Astrocyte of the spinal cord (primary cell): ENCODE results near the gene BCL3.
A peak's percentile ranks its signal among the peaks of the same experiment; 100 is the strongest.

Experiments used
- DNase-seq: peaks from one replicate; pipeline ENCODE4 v3.0.0; 2011; ENCODE audit warnings: low read depth, low spot score
- H3K4me3 ChIP-seq: 2 replicates; pipeline ENCODE4 v1.5.1; 2011; ENCODE audit warnings: low read depth, mild to moderate bottlenecking, low read length, moderate library complexity
- CTCF ChIP-seq: IDR thresholded peaks from 2 replicates; pipeline ENCODE4 v1.5.1; 2012; ENCODE audit warnings: low read depth, mild to moderate bottlenecking, low read length, inconsistent platforms
- in situ Hi-C: cut with HindIII; loops from 2 replicates; pipeline ENCODE4 v1.10.0; 2017; ENCODE audit warnings: low sequenced_read_pairs

The BCL3 gene

DNA sequence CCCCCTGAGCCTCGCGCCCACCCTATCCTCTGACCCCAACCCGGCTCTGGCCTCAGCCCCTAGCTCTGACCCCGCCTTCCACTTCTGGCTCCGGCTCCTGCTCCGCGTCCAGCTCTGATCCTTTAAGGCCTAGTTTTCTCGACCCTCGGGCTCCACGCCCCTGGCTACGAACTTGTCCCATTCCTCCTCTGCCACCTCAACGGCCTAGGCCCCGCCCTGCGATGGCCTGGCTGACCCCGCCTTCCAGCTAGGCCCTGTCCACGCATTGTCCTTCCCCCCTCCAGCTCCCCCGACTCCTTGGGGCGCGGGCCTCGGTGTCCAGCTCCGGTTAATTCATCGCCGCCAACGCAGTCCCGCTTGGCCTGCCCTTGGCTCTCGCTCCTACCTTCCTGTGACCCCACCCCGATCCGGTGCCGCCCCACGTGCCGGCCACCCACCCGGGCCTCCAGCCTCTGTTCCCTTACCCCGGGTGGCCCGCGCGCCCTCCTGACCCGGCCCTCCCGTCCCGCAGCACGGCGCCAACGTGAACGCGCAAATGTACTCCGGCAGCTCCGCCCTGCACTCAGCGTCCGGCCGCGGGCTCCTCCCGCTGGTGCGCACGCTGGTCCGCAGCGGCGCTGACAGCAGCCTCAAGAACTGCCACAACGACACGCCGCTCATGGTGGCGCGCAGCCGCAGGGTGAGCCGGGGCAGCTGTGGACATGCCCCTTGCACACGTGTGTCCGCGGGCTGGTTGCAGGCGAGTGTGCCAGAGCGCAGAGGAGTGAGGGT, 9.4 kb downstream of the BCL3 start:
- in situ Hi-C loops = no loop called here

DNA sequence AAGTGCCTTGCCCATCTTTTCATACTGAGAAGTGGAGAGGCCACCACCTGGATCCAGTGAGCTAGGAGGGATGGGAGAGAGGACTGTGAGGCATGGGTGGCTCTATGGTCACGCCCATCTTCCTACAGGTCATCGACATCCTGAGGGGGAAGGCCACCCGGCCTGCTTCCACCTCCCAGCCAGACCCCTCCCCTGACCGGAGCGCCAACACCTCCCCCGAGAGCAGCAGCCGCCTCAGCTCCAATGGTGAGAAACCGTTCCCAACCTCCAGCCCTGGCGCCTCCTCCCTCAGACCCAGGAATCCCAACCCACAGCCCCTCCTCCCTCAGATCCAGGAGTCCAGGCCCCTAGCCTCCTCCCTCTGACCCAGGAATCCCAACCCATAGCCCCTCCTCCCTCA, 10.1 kb downstream of the BCL3 start:
- peak overlapping the region; percentile 51 for H3K4me3 ChIP-seq
- in situ Hi-C loops = no loop called here
- TF ChIP-seq CTCF = no peak
- no peak for DNase-seq

More for the DNA sequence above, 9.4 kb downstream of the BCL3 start:
- H3K4me3 ChIP-seq = peak overlapping the region; percentile 51
- peak; percentile 66 for DNase-seq
- peak; percentile 21 for TF ChIP-seq CTCF

- TF ChIP-seq CTCF = no peak
- in situ Hi-C loops = no loop called here
- H3K4me3 ChIP-seq = no peak overlapping the region
- no peak for DNase-seq
Observed at GRCh38 chr19:44759083-44759804, 10.7 kb downstream of the BCL3 start.

GRCh38 chr19:44762038-44762437, 13.5 kb downstream of the BCL3 start:
- no peak for DNase-seq
- no peak for TF ChIP-seq CTCF
- in situ Hi-C loops = no loop called here
- H3K4me3 ChIP-seq = no peak overlapping the region

GRCh38 chr19:44765033-44765948, 16.8 kb downstream of the BCL3 start:
- H3K4me3 ChIP-seq = no peak overlapping the region
- in situ Hi-C loops = no loop called here
- no peak for DNase-seq
- TF ChIP-seq CTCF = no peak

DNA sequence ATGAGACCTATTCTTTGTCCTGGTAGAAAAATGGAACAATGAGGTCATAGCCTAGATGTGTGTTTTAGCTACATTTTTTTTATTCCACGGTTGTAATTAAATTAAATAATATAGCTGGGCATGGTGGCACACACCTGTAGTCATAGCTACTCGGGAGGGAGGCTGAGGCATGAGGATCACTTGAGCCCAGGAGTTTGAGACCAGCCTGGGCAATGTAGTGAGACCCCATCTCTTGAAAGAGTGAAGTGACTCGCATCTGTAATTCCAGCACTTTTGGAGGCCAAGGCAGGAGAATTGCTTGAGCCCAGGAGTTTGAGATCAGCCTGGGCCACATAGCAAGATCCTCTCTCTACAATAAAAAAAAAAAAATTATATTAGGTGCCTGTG, 17.4 kb downstream of the BCL3 start:
- no peak overlapping the region for H3K4me3 ChIP-seq
- no peak for TF ChIP-seq CTCF
- in situ Hi-C loops = no loop called here
- DNase-seq = no peak
